Measurements from ENCODE around the gene P2RX5. TPM values are rescaled to one million over a fixed set of nuclear protein-coding genes. Genes with fewer than 3 reads are reported as not detected.

P2RX5 gene
- polyA plus RNA-seq, 3 donors = 1.3 to 2.0 (median 1.6) TPM

Other genes with a start within 250 kb of the P2RX5 start
- gene SPATA22, start 224.3 kb downstream of the P2RX5 start, polyA plus RNA-seq (ENCODE audit: insufficient read length in 3 of 3) = under 1 TPM; 0.38 to 0.68 (median 0.41) TPM
- 10 to 100 TPM; 19.1 to 36.5 (median 31.8) TPM for gene ASPA, start 220.2 kb downstream of the P2RX5 start, polyA plus RNA-seq (ENCODE audit: insufficient read length in 3 of 3)
- 1 to 10 TPM in 2 of 3 donors, under 1 TPM in 1; 0.77 to 1.7 (median 1.4) TPM for gene TRPV3, start 138.3 kb downstream of the P2RX5 start, polyA plus RNA-seq (ENCODE audit: insufficient read length in 3 of 3)
- gene TRPV1, start 86.7 kb downstream of the P2RX5 start, polyA plus RNA-seq (ENCODE audit: insufficient read length in 3 of 3) = 10 to 100 TPM in 2 of 3 donors, 1 to 10 TPM in 1; 7.7 to 14.0 (median 10.3) TPM
- 10 to 100 TPM; 13.6 to 20.8 (median 15.6) TPM for gene SHPK, start 59.9 kb downstream of the P2RX5 start, polyA plus RNA-seq (ENCODE audit: insufficient read length in 3 of 3)
- 10 to 100 TPM; 20.9 to 25.4 (median 24.5) TPM for gene CTNS, start 59.4 kb downstream of the P2RX5 start, polyA plus RNA-seq (ENCODE audit: insufficient read length in 3 of 3)
- 100 to 1,000 TPM in 2 of 3 donors, 10 to 100 TPM in 1; 97.1 to 123 (median 109) TPM for gene TAX1BP3, start 27.6 kb downstream of the P2RX5 start, polyA plus RNA-seq (ENCODE audit: insufficient read length in 3 of 3)
- gene EMC6, start 27.3 kb downstream of the P2RX5 start, polyA plus RNA-seq (ENCODE audit: insufficient read length in 3 of 3) = 10 to 100 TPM; 28.5 to 39.8 (median 36.7) TPM
- gene HASPIN, start 27.7 kb upstream of the P2RX5 start, polyA plus RNA-seq (ENCODE audit: insufficient read length in 3 of 3) = 1 to 10 TPM; 3.0 to 3.8 (median 3.2) TPM
- gene ITGAE, start 105.0 kb upstream of the P2RX5 start, polyA plus RNA-seq (ENCODE audit: insufficient read length in 3 of 3) = 10 to 100 TPM; 38.2 to 46.5 (median 42.7) TPM
- 100 to 1,000 TPM in 2 of 3 donors, 10 to 100 TPM in 1; 75.4 to 113 (median 112) TPM for gene NCBP3, start 150.1 kb upstream of the P2RX5 start, polyA plus RNA-seq (ENCODE audit: insufficient read length in 3 of 3)
- gene CAMKK1, start 196.9 kb upstream of the P2RX5 start, polyA plus RNA-seq (ENCODE audit: insufficient read length in 3 of 3) = 1 to 10 TPM; 4.1 to 4.9 (median 4.8) TPM
- 1 to 10 TPM in 2 of 3 donors, under 1 TPM in 1; 0.89 to 1.4 (median 1.0) TPM for gene P2RX1, start 220.3 kb upstream of the P2RX5 start, polyA plus RNA-seq (ENCODE audit: insufficient read length in 3 of 3)